H9 (cell line): Measurements from ENCODE around the gene TMEM167B. TPM values are rescaled to one million over a fixed set of nuclear protein-coding genes. Genes with fewer than 3 reads are reported as not detected.

Experiments
- DNase-seq: peaks from one replicate; pipeline ENCODE4 v3.0.0-alpha.2; 2017
- H2AFZ ChIP-seq: one replicate; pipeline ENCODE4 v1.6.1; 2013; ENCODE audit warnings: mild to moderate bottlenecking, low read length, control low read depth, moderate library complexity
- H2AK5ac ChIP-seq: 2 replicates; pipeline ENCODE4 v1.6.1; 2013; ENCODE audit warnings: low read length, control low read depth, mixed read lengths; ENCODE audit not compliant: insufficient read length
- H2BK120ac ChIP-seq: one replicate; pipeline ENCODE4 v1.6.1; 2013; ENCODE audit warnings: low read depth, mild to moderate bottlenecking, low read length, control low read depth, inconsistent platforms; ENCODE audit not compliant: poor library complexity, severe bottlenecking
- H2BK12ac ChIP-seq: 2 replicates; pipeline ENCODE4 v1.6.1; 2013; ENCODE audit warnings: low read length, control low read depth, mixed read lengths, low read depth; ENCODE audit not compliant: insufficient read length
- H2BK15ac ChIP-seq: 2 replicates; pipeline ENCODE4 v1.6.1; 2013; ENCODE audit warnings: low read depth, low read length, control low read depth
- H2BK20ac ChIP-seq: one replicate; pipeline ENCODE4 v1.6.1; 2013; ENCODE audit warnings: low read depth, mild to moderate bottlenecking, low read length, control low read depth, inconsistent platforms; ENCODE audit not compliant: poor library complexity, severe bottlenecking
- H2BK5ac ChIP-seq: 2 replicates; pipeline ENCODE4 v1.6.1; 2013; ENCODE audit warnings: low read length, control low read depth, mixed read lengths; ENCODE audit not compliant: insufficient read length
- H3K14ac ChIP-seq: 2 replicates; pipeline ENCODE4 v1.6.1; 2013; ENCODE audit warnings: low read length, control low read depth; ENCODE audit not compliant: insufficient read depth
- H3K18ac ChIP-seq: 2 replicates; pipeline ENCODE4 v1.6.1; 2013; ENCODE audit warnings: low read depth, mild to moderate bottlenecking, mixed read lengths, low read length, control low read depth; ENCODE audit not compliant: insufficient read length
- H3K23ac ChIP-seq: 2 replicates; pipeline ENCODE4 v1.6.1; 2013; ENCODE audit warnings: low read length, control low read depth, mixed read lengths, low read depth; ENCODE audit not compliant: insufficient read length
- H3K23me2 ChIP-seq: 2 replicates; pipeline ENCODE4 v1.6.1; 2013; ENCODE audit warnings: low read depth, mild to moderate bottlenecking, mixed read lengths, low read length, control low read depth; ENCODE audit not compliant: insufficient read length, poor library complexity, severe bottlenecking
- H3K27ac ChIP-seq: 2 replicates; pipeline ENCODE4 v1.5.1; 2013; ENCODE audit warnings: low read length, control low read depth, mixed read lengths, low read depth; ENCODE audit not compliant: insufficient read length
- H3K27me3 ChIP-seq: 2 replicates; pipeline ENCODE4 v1.6.1; 2013; ENCODE audit warnings: low read length, control low read depth, inconsistent platforms; ENCODE audit not compliant: insufficient read depth
- H3K4ac ChIP-seq: 2 replicates; pipeline ENCODE4 v1.6.1; 2013; ENCODE audit warnings: low read depth, mild to moderate bottlenecking, control low read depth, inconsistent platforms, low read length, moderate library complexity
- H3K4me1 ChIP-seq: 2 replicates; pipeline ENCODE4 v1.6.1; 2013; ENCODE audit warnings: low read length, control low read depth, inconsistent platforms; ENCODE audit not compliant: insufficient read depth
- H3K4me2 ChIP-seq: 2 replicates; pipeline ENCODE4 v1.6.1; 2013; ENCODE audit warnings: low read length, control low read depth, mixed read lengths; ENCODE audit not compliant: insufficient read length, insufficient read depth
- H3K56ac ChIP-seq: 2 replicates; pipeline ENCODE4 v1.6.1; 2013; ENCODE audit warnings: low read depth, mild to moderate bottlenecking, mixed read lengths, low read length, control low read depth; ENCODE audit not compliant: insufficient read length
- H3K79me1 ChIP-seq: 2 replicates; pipeline ENCODE4 v1.6.1; 2013; ENCODE audit warnings: low read depth, mild to moderate bottlenecking, moderate library complexity, low read length, control low read depth, inconsistent platforms; ENCODE audit not compliant: insufficient read depth, poor library complexity, severe bottlenecking
- H3K79me2 ChIP-seq: 2 replicates; pipeline ENCODE4 v1.6.1; 2013; ENCODE audit warnings: low read length, control low read depth, inconsistent platforms; ENCODE audit not compliant: insufficient read depth
- H3K9ac ChIP-seq: 2 replicates; pipeline ENCODE4 v1.6.1; 2013; ENCODE audit warnings: low read length, control low read depth, mixed read lengths; ENCODE audit not compliant: insufficient read length; ENCODE audit errors: extremely low read depth
- H3K9me3 ChIP-seq: one replicate; pipeline ENCODE4 v1.6.1; 2013; ENCODE audit warnings: low read depth, low read length, inconsistent platforms; ENCODE audit not compliant: control insufficient read depth
- H3T11ph ChIP-seq: one replicate; pipeline ENCODE4 v1.6.1; 2013; ENCODE audit warnings: mild to moderate bottlenecking, low read length, control low read depth, inconsistent platforms
- H4K20me1 ChIP-seq: one replicate; pipeline ENCODE4 v1.6.1; 2013; ENCODE audit not compliant: control insufficient read depth, insufficient read length, insufficient read depth
- H4K5ac ChIP-seq: 2 replicates; pipeline ENCODE4 v1.6.1; 2013; ENCODE audit warnings: low read depth, mild to moderate bottlenecking, mixed read lengths, low read length, control low read depth; ENCODE audit not compliant: insufficient read length
- H4K8ac ChIP-seq: replicated peaks from 2 replicates; pipeline ENCODE4 v1.6.1; 2013; ENCODE audit warnings: low read length, control low read depth, mixed read lengths, low read depth; ENCODE audit not compliant: insufficient read length
- H4K91ac ChIP-seq: 2 replicates; pipeline ENCODE4 v1.6.1; 2013; ENCODE audit warnings: low read depth, mild to moderate bottlenecking, moderate library complexity, mixed read lengths, low read length, control low read depth; ENCODE audit not compliant: insufficient read length
- H3K27ac Mint-ChIP-seq, 3 experiments: 2 replicates in 2 of 3; 3 replicates in 1 of 3; pipeline ENCODE4 v1.8.0; 2020 to 2021; ENCODE audit warnings: mixed read lengths in 3 of 3, mild to moderate bottlenecking in 1 of 3, moderate library complexity in 1 of 3
- H3K27me3 Mint-ChIP-seq: 2 replicates; pipeline ENCODE4 v1.8.0; 2021; ENCODE audit warnings: low read depth, mild to moderate bottlenecking, moderate library complexity, mixed read lengths
- H3K36me3 Mint-ChIP-seq, 3 experiments: 2 replicates in 2 of 3; 3 replicates in 1 of 3; pipeline ENCODE4 v1.8.0; 2020 to 2021; ENCODE audit warnings: low read depth in 3 of 3, mixed read lengths in 3 of 3; ENCODE audit not compliant: insufficient read depth in 1 of 3
- H3K4me1 Mint-ChIP-seq, 2 experiments: 2 replicates each; pipeline ENCODE4 v1.8.0; 2020; ENCODE audit warnings: mixed read lengths in 2 of 2
- H3K4me3 Mint-ChIP-seq, 2 experiments: 2 replicates in 1 of 2; 3 replicates in 1 of 2; pipeline ENCODE4 v1.8.0; 2020 to 2021; ENCODE audit warnings: mild to moderate bottlenecking in 2 of 2, mixed read lengths in 2 of 2, moderate library complexity in 1 of 2
- H3K9me3 Mint-ChIP-seq, 2 experiments: 2 replicates in 1 of 2; 3 replicates in 1 of 2; pipeline ENCODE4 v1.8.0; 2020; ENCODE audit warnings: mild to moderate bottlenecking in 2 of 2, mixed read lengths in 2 of 2, moderate library complexity in 1 of 2
- CTCF ChIP-seq: fragments of 200-600 bp; sonication (generic); conservative IDR thresholded peaks from 3 replicates; pipeline ENCODE4 v1.8.0; 2021; ENCODE audit warnings: antibody characterized with exemption, mild to moderate bottlenecking
- WGBS: extraction: QIAGEN DNeasy Blood & Tissue Kit; methylation state at CpG from one replicate; pipeline ENCODE4 v1.1.7; 2013; ENCODE audit warnings: missing lambda C conversion rate, low lambda C conversion rate, mixed read lengths; ENCODE audit not compliant: insufficient read length; ENCODE audit errors: extremely low coverage; 5-methylcytosine and 5-hydroxymethylcytosine counted together
- total RNA-seq: library from RNA; stranded (reverse); gene quantifications from 2 replicates; pipeline ENCODE4 v1.2.1, GENCODE V29; 2021

Gene TMEM167B
- total RNA-seq, 1 experiment from 2014 or later, result 13.9 TPM

- no peak overlapping the region for H2AK5ac ChIP-seq
- no peak overlapping the region for H4K91ac ChIP-seq
- H3K27ac Mint-ChIP-seq, result peak overlapping the region in 1 of 3 experiments; percentile 13; a peak in 1 of 7 replicates
- H3K4me3 Mint-ChIP-seq, result no peak overlapping the region
- H3K56ac ChIP-seq, result no peak overlapping the region
- no peak overlapping the region for H3K23ac ChIP-seq
- no peak for TF ChIP-seq CTCF
- H4K8ac ChIP-seq, result no peak overlapping the region
- H3K9ac ChIP-seq, result no peak overlapping the region
- H3K79me1 ChIP-seq, result no peaks in the 10 kb centered on the region
- no peak overlapping the region for H3K18ac ChIP-seq
- no peaks in the 10 kb centered on the region for H4K20me1 ChIP-seq
- no peak overlapping the region for H3K4me2 ChIP-seq
- H2BK120ac ChIP-seq, result no peak overlapping the region
- no peak overlapping the region for H3T11ph ChIP-seq
- no peak overlapping the region for H3K4ac ChIP-seq
- H2BK12ac ChIP-seq, result no peak overlapping the region
- H3K14ac ChIP-seq, result no peak overlapping the region
- DNase-seq, result no peak
- H2BK5ac ChIP-seq, result no peak overlapping the region
- peaks cover 2% of the 10 kb centered on the region; the same call in 1 of the 2 replicates for H3K4me1 ChIP-seq
- no peak overlapping the region for H4K5ac ChIP-seq
- peaks cover 0 to 1% (median 0%) of the 10 kb centered on the region in 3 experiments; a peak in 1 of 7 replicates for H3K36me3 Mint-ChIP-seq
- no peaks in the 10 kb centered on the region for H3K27me3 Mint-ChIP-seq
- H3K9me3 ChIP-seq, result no peaks in the 10 kb centered on the region
- H3K4me1 Mint-ChIP-seq, result peaks cover 25 to 26% of the 10 kb centered on the region in 2 experiments
- H3K9me3 Mint-ChIP-seq, result peaks cover 0 to 3% of the 10 kb centered on the region in 2 experiments; a peak in 1 of 5 replicates
- whole genome bisulfite sequencing, result no CpG with 5 or more reads among the region's 1 CpG
- no peaks in the 10 kb centered on the region for H3K23me2 ChIP-seq
- no peak overlapping the region for H2BK15ac ChIP-seq
- H2BK20ac ChIP-seq, result no peak overlapping the region
- H3K79me2 ChIP-seq, result no peaks in the 10 kb centered on the region
- no peak overlapping the region for H2AFZ ChIP-seq
- H3K27me3 ChIP-seq, result no peaks in the 10 kb centered on the region
- H3K27ac ChIP-seq, result no peak overlapping the region
These were observed 6.6 kb upstream of the TMEM167B start for GRCh38 chr1:109083923-109084322.
